ENCODE results near the gene SELPLG.
"Not testable (repeated sequence)": the region's sequence is repeated elsewhere in the genome, so short reads cannot be mapped to it uniquely, and the experiment has no call there.

The SELPLG gene

DNA sequence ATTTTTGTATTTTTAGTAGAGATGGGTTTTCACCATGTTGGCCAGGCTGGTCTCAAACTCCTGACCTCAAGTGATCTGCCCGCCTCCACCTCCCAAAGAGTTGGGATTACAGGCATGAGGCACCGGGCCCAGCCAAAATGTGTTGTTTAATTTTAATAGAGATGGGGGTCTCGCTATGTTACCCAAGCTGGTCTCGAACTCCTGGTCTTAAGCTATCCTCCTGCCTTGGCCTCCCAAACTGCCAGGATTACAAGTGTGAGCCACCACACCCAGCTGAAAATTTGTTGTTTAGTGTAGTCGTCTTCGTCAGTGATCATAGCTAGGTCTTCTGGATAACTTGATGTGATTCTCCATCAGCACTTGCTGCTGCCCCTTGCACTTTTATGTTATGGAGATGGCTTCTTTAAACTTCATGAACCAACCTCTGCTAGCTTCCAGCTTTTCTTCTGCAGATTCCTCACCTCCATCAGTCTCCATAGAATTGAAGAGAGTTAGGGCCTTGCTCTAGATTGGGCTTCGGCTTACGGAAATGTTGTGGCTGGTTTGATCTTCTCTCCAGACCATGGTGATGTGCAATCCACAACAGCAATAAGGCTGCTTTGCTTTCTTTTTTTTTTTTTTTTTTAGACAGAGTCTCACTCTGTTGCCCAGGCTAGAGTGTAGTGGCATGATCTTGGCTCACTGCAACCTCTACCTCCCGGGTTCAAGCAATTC lies 58.3 kb downstream of the SELPLG start:
- Histone ChIP-seq H3K9me3 (no peaks in the 10 kb centered on the region), H3K4me1 (no peaks in the 10 kb centered on the region), H3K27me3 (no peaks in the 10 kb centered on the region), H3K36me3 (no peaks in the 10 kb centered on the region), H3K4me3 (ENCODE audit: low read depth, low read length) (no peak overlapping the region)
- TF ChIP-seq, protein P1, sequence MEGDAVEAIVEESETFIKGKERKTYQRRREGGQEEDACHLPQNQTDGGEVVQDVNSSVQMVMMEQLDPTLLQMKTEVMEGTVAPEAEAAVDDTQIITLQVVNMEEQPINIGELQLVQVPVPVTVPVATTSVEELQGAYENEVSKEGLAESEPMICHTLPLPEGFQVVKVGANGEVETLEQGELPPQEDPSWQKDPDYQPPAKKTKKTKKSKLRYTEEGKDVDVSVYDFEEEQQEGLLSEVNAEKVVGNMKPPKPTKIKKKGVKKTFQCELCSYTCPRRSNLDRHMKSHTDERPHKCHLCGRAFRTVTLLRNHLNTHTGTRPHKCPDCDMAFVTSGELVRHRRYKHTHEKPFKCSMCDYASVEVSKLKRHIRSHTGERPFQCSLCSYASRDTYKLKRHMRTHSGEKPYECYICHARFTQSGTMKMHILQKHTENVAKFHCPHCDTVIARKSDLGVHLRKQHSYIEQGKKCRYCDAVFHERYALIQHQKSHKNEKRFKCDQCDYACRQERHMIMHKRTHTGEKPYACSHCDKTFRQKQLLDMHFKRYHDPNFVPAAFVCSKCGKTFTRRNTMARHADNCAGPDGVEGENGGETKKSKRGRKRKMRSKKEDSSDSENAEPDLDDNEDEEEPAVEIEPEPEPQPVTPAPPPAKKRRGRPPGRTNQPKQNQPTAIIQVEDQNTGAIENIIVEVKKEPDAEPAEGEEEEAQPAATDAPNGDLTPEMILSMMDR (IDR thresholded peaks at IDR 0.05; ENCODE audit: low read depth, low read length): no peak
- DNase-seq: no peak

DNA sequence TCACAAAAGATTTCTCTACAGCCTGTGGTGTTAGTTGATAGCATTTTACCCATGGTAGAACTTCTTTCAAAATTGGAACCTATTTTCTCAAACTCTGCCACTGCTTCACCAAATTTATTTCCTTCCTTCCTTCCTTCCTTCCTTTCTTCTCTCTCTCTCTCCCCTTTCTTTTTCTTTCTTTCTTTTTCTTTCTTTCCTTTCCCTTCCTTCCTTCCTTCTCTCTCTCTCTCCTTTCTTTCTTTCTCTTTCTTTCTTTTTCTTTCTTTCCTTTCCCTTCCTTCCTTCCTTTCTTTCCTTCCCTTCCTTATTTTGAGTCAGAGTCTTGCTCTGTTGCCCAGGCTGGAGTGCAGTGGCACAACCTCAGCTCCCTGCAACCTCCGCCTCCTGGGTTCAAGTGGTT lies 59.4 kb downstream of the SELPLG start:
- DNase-seq; H3K36me3 ChIP-seq; H3K4me3 ChIP-seq (ENCODE audit: low read depth, low read length); H3K9me3 ChIP-seq; H3K4me1 ChIP-seq; H3K27me3 ChIP-seq: not testable (repeated sequence)

DNA sequence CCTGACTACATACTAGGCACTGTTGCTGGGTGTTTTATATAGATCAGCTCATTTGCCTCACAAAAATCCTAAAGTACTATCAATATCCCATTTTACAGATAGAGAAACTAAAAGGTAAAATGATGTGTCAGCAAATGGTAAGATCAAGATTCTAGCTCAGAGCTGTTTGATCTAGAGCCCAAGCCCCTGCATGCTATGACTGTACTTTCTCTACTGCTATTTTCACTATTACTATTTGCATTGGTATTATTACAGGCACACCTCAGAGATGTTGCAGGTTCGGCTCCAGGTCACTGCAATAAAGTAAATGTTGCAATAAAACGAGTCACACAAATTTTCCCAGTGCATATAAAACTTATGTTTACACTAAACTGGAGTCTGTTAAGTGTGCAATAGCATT lies 60.4 kb downstream of the SELPLG start:
- Histone ChIP-seq H3K4me3 (ENCODE audit: low read depth, low read length) (no peak overlapping the region), H3K9me3 (no peaks in the 10 kb centered on the region), H3K4me1 (no peaks in the 10 kb centered on the region), H3K36me3 (peaks cover 14% of the 10 kb centered on the region), H3K27me3 (no peaks in the 10 kb centered on the region)
- TF ChIP-seq, protein P1 (IDR thresholded peaks at IDR 0.05; ENCODE audit: low read depth, low read length): no peak
- DNase-seq: no peak

DNA sequence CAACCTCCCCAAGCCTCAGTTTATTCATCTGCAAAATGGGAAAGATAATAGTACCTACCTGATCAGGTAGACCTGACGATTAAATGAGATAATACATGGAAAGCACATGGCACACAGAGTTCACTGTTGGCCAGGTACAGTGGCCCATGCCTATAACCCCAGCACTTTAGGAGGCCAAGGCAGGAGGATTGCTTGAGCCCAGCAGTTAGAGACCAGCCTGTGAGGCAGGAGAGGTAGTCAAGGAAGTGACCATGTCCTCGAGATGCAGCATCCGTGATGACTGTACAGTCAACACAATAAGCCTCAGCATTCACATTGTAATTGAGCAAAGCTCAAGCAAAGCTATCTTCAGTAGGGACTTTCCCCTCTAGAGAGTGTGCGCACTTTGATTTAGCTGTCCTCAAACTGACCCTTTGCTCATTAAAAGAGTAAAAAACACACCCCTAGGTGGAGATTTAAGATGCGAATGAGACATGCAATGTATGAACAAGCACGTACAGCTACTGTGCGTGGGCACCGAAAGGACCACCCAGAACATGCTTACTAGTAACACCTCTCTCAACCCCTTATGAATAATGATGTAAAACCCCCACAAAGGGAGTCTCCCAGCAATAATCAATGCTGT lies 61.4 kb downstream of the SELPLG start:
- H3K4me1 ChIP-seq: peaks cover 5% of the 10 kb centered on the region
- DNase-seq: no peak
- H3K27me3 ChIP-seq: no peaks in the 10 kb centered on the region
- H3K9me3 ChIP-seq: no peaks in the 10 kb centered on the region
- peaks cover 24% of the 10 kb centered on the region for H3K36me3 ChIP-seq
- TF ChIP-seq, protein P1 (IDR thresholded peaks at IDR 0.05; ENCODE audit: low read depth, low read length): no peak
- H3K4me3 ChIP-seq (ENCODE audit: low read depth, low read length): no peak overlapping the region
